SU-DHL-6 (cell line): ENCODE results near the gene GFOD1.
"Not testable (repeated sequence)": the region's sequence is repeated elsewhere in the genome, so short reads cannot be mapped to it uniquely, and the experiment has no call there.

Experiments
- H2AFZ ChIP-seq: fragments of 200-600 bp; sonication (generic); 2 replicates; pipeline ENCODE4 v1.6.1; 2014; ENCODE audit warnings: low read depth, mild to moderate bottlenecking, moderate library complexity, mixed read lengths, antibody characterized with exemption, low read length; ENCODE audit not compliant: severe bottlenecking
- H3F3A ChIP-seq: fragments of 200-600 bp; shearing (Covaris generic); 2 replicates; pipeline ENCODE4 v1.6.0; 2016; ENCODE audit warnings: antibody characterized with exemption, mild to moderate bottlenecking; ENCODE audit not compliant: insufficient read depth
- H3K27ac ChIP-seq: fragments of 200-600 bp; sonication (generic); 2 replicates; pipeline ENCODE4 v1.5.1; 2016; ENCODE audit warnings: low read depth, mild to moderate bottlenecking, low read length, moderate library complexity, mixed read lengths
- H3K27me3 ChIP-seq: fragments of 200-600 bp; sonication (generic), shearing (Covaris generic); 2 replicates; pipeline ENCODE4 v1.6.0; 2014; ENCODE audit warnings: mild to moderate bottlenecking, low read length
- H3K36me3 ChIP-seq: fragments of 200-600 bp; sonication (generic); 2 replicates; pipeline ENCODE4 v1.6.1; 2014; ENCODE audit warnings: mild to moderate bottlenecking, low read length, mixed read lengths
- H3K4me2 ChIP-seq: fragments of 300-600, 200-600 bp; shearing (Covaris generic), sonication (generic); 2 replicates; pipeline ENCODE4 v1.6.0; 2014; ENCODE audit warnings: low read length, low read depth, mild to moderate bottlenecking; ENCODE audit not compliant: poor library complexity, severe bottlenecking
- H3K4me3 ChIP-seq: fragments of 200-600 bp; sonication (generic); 2 replicates; pipeline ENCODE4 v1.5.1; 2014; ENCODE audit warnings: antibody characterized with exemption, low read length, mild to moderate bottlenecking, mixed read lengths; ENCODE audit not compliant: insufficient read depth, poor library complexity, severe bottlenecking
- H3K79me2 ChIP-seq: fragments of 200-600 bp; sonication (generic); 2 replicates; pipeline ENCODE4 v1.6.1; 2014; ENCODE audit warnings: mild to moderate bottlenecking, low read length, moderate library complexity; ENCODE audit not compliant: insufficient read depth
- H3K9ac ChIP-seq: fragments of 200-600 bp; sonication (generic); 2 replicates; pipeline ENCODE4 v1.7.0; 2014; ENCODE audit warnings: mild to moderate bottlenecking, low read length
- H3K9me2 ChIP-seq: fragments of 200-600 bp; sonication (generic); replicated peaks from 2 replicates; pipeline ENCODE4 v1.6.1; 2014; ENCODE audit warnings: low read length; ENCODE audit not compliant: insufficient read depth
- H3K9me3 ChIP-seq: fragments of 200-600 bp; sonication (generic); 2 replicates; pipeline ENCODE4 v1.6.1; 2014; ENCODE audit warnings: low read length, mixed read lengths; ENCODE audit not compliant: insufficient read depth
- H4K20me1 ChIP-seq: fragments of 200-600 bp; sonication (generic); 2 replicates; pipeline ENCODE4 v1.6.1; 2014; ENCODE audit warnings: low read depth, mild to moderate bottlenecking, antibody characterized with exemption, low read length, moderate library complexity, mixed read lengths
- CTCF ChIP-seq: fragments of 200-600 bp; sonication (generic); IDR thresholded peaks from one replicate; pipeline ENCODE4 v1.5.1; 2017; ENCODE audit warnings: antibody characterized with exemption, mild to moderate bottlenecking, low read length, moderate library complexity; ENCODE audit not compliant: insufficient read depth, poor library complexity, severe bottlenecking
- EZH2phosphoT487 ChIP-seq: fragments of 200-600 bp; sonication (generic), shearing (Covaris generic); conservative IDR thresholded peaks from 2 replicates; pipeline ENCODE4 v1.6.1; 2018; ENCODE audit warnings: mild to moderate bottlenecking, antibody characterized with exemption, low read length, moderate library complexity, mixed read lengths

Gene GFOD1

DNA sequence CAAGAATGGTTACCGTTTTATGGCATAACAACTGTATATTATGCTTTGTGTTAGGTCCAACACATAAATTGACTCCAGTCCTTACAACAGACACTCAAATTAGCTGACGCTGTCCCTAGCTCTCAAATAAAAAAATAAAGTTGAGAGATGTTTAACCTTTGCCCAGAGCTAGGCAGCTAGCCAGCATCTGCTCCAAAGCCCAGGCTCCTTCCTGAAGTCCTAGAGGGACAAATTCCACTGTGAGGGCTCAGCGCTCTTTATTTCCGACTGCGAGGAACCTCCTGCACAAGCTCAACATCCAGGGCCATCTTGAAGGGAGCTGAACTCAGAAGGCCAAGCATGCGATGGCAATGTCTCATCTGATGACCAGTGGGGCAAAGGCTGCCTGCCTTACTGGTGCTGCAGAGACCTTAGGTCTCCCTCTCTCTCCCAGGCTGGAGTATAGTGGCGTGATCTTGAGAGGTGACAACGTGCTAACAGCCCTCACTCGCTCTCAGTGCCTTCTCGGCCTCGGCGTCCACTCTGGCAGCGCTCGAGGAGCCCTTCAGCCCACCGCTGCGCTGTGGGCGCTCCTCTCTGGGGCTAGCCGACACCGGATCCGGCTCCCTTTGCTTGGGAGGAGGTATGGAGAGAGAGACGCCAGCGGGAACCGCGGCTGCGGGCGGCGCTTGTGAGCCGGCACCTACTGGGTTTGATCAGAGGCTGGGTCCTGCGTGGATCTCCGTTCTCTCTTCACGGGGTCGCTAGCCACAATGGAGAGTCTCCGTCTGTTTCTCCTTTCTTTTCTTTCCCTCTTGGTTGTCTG, 24.7 kb upstream of the GFOD1 start:
- H3K27me3 ChIP-seq = 0 out of 2 replicates have a peak, but pooled peaks cover 3% of the 10 kb centered on the region
- peaks cover 6% of the 10 kb centered on the region; the same call in 1 of the 2 replicates for H3K9me3 ChIP-seq
- no peak overlapping the region for H3K27ac ChIP-seq
- no peaks in the 10 kb centered on the region for H3F3A ChIP-seq
- no peaks in the 10 kb centered on the region for H3K9me2 ChIP-seq
- no peaks in the 10 kb centered on the region for H3K79me2 ChIP-seq
- no peaks in the 10 kb centered on the region for H3K36me3 ChIP-seq
- H3K4me2 ChIP-seq = no peak overlapping the region
- no peak overlapping the region for H2AFZ ChIP-seq
- H3K4me3 ChIP-seq = no peak overlapping the region
- TF ChIP-seq CTCF = no peak
- TF ChIP-seq EZH2phosphoT487 = no peak
- no peaks in the 10 kb centered on the region for H4K20me1 ChIP-seq
- no peak overlapping the region for H3K9ac ChIP-seq

- not testable (repeated sequence) for H3K79me2 ChIP-seq, H3K9ac ChIP-seq, H3K4me3 ChIP-seq, H3F3A ChIP-seq, H3K36me3 ChIP-seq, H2AFZ ChIP-seq, H4K20me1 ChIP-seq, H3K27ac ChIP-seq, H3K9me3 ChIP-seq, H3K27me3 ChIP-seq, H3K9me2 ChIP-seq, H3K4me2 ChIP-seq
Measured at GRCh38 chr6:13511141-13511571, 23.8 kb upstream of the GFOD1 start.

GRCh38 chr6:13510433-13510832, 23.0 kb upstream of the GFOD1 start:
- not testable (repeated sequence) for H3F3A ChIP-seq, H4K20me1 ChIP-seq, H3K4me3 ChIP-seq, H3K27me3 ChIP-seq, H2AFZ ChIP-seq, H3K9me2 ChIP-seq, H3K4me2 ChIP-seq, H3K79me2 ChIP-seq, H3K36me3 ChIP-seq, H3K9me3 ChIP-seq, H3K27ac ChIP-seq, H3K9ac ChIP-seq

GRCh38 chr6:13508711-13509705, 21.6 kb upstream of the GFOD1 start:
- Histone ChIP-seq H3K4me2 (no peak overlapping the region), H3K27ac (no peak overlapping the region)

More at GRCh38 chr6:13508711-13509705, 21.6 kb upstream of the GFOD1 start:
- no peaks in the 10 kb centered on the region for H4K20me1 ChIP-seq
- no peak overlapping the region for H2AFZ ChIP-seq
- no peak overlapping the region for H3K9ac ChIP-seq
- H3K9me2 ChIP-seq = no peaks in the 10 kb centered on the region
- no peak for TF ChIP-seq EZH2phosphoT487
- no peak for TF ChIP-seq CTCF
- H3K9me3 ChIP-seq = peaks cover 6% of the 10 kb centered on the region; the same call in 1 of the 2 replicates
- H3K36me3 ChIP-seq = no peaks in the 10 kb centered on the region
- H3F3A ChIP-seq = no peaks in the 10 kb centered on the region
- H3K27me3 ChIP-seq = 0 out of 2 replicates have a peak, but pooled peaks cover 3% of the 10 kb centered on the region
- no peaks in the 10 kb centered on the region for H3K79me2 ChIP-seq
- no peak overlapping the region for H3K4me3 ChIP-seq
